ENCODE results near the gene CLECL1. TPM values are rescaled to one million over a fixed set of nuclear protein-coding genes. Genes with fewer than 3 reads are reported as not detected.
A peak's percentile ranks its signal among the peaks of the same experiment; 100 is the strongest.
"Not testable (repeated sequence)": the region's sequence is repeated elsewhere in the genome, so short reads cannot be mapped to it uniquely, and the experiment has no call there.

The CLECL1 gene
- total and polyA plus RNA-seq, 4 donors: 0.28 TPM; not detected in 3

- no peak overlapping the region for H3K4me3 ChIP-seq (ENCODE audit: low read depth, low read length)
- no peaks in the 10 kb centered on the region for H3K4me1 ChIP-seq (ENCODE audit: control insufficient read depth, insufficient read depth, low read length)
- no peaks in the 10 kb centered on the region for H3K36me3 ChIP-seq (ENCODE audit: control insufficient read depth, insufficient read depth, low read length)
- WGBS (ENCODE audit: insufficient coverage): 88% methylated on average over 3 of the region's 3 CpGs
- H3K9me3 ChIP-seq (ENCODE audit: control insufficient read depth, insufficient read depth, low read length): no peaks in the 10 kb centered on the region
- no peak for DNase-seq (ENCODE audit: low read depth in 4 of 6, low spot score in 6 of 6)
- H3K27me3 ChIP-seq (ENCODE audit: control insufficient read depth, insufficient read depth, low read length): no peaks in the 10 kb centered on the region
- H3K27ac ChIP-seq (ENCODE audit: low read depth, low read length): no peak overlapping the region
Observed at GRCh38 chr12:9708853-9709252, 24.0 kb downstream of the CLECL1 start.

GRCh38 chr12:9707864-9708808 lies 24.8 kb downstream of the CLECL1 start:
- Histone ChIP-seq H3K4me1 (ENCODE audit: control insufficient read depth, insufficient read depth, low read length) (no peaks in the 10 kb centered on the region), H3K27ac (ENCODE audit: low read depth, low read length) (no peak overlapping the region), H3K4me3 (ENCODE audit: low read depth, low read length) (no peak overlapping the region), H3K27me3 (ENCODE audit: control insufficient read depth, insufficient read depth, low read length) (no peaks in the 10 kb centered on the region), H3K9me3 (ENCODE audit: control insufficient read depth, insufficient read depth, low read length) (no peaks in the 10 kb centered on the region), H3K36me3 (ENCODE audit: control insufficient read depth, insufficient read depth, low read length) (no peaks in the 10 kb centered on the region)
- peak in 4 of 6 donors; percentile 17 to 74 (median 43) for DNase-seq (ENCODE audit: low read depth in 4 of 6, low spot score in 6 of 6)
- 62% methylated on average over 7 of the region's 12 CpGs for WGBS (ENCODE audit: insufficient coverage)

- H3K27me3 ChIP-seq (ENCODE audit: control insufficient read depth, insufficient read depth, low read length): no peaks in the 10 kb centered on the region
- H3K36me3 ChIP-seq (ENCODE audit: control insufficient read depth, insufficient read depth, low read length): no peaks in the 10 kb centered on the region
- DNase-seq (ENCODE audit: low read depth in 4 of 6, low spot score in 6 of 6): no peak
- H3K4me1 ChIP-seq (ENCODE audit: control insufficient read depth, insufficient read depth, low read length): no peaks in the 10 kb centered on the region
- H3K27ac ChIP-seq (ENCODE audit: low read depth, low read length): no peak overlapping the region
- no peaks in the 10 kb centered on the region for H3K9me3 ChIP-seq (ENCODE audit: control insufficient read depth, insufficient read depth, low read length)
- no peak overlapping the region for H3K4me3 ChIP-seq (ENCODE audit: low read depth, low read length)
Observed at GRCh38 chr12:9707356-9707755, 25.5 kb downstream of the CLECL1 start.

- DNase-seq (ENCODE audit: low read depth in 4 of 6, low spot score in 6 of 6): no peak
- H3K27ac ChIP-seq (ENCODE audit: low read depth, low read length): no peak overlapping the region
Observed at GRCh38 chr12:9706086-9706685, 26.7 kb downstream of the CLECL1 start.

DNA sequence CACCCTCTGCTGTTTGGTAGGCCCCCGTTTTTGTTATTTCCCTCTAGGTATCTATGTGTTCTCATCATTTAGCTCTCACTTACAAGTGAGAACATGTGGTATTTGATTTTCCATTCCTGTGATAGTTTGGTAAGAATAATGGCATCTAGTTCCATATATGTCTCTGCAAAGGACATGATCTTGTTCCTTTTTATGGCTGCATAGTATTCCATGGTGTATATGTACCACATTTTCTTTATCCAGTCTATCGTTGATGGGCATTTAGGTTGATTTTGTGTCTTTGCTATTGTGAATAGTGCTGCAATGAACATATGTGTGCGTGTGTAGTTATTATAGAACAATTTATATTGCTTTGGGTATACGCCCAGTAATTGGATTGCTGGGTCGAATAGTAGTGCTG lies 28.3 kb downstream of the CLECL1 start:
- DNase-seq (ENCODE audit: low read depth in 4 of 6, low spot score in 6 of 6); H3K27ac ChIP-seq (ENCODE audit: low read depth, low read length); H3K4me3 ChIP-seq (ENCODE audit: low read depth, low read length); H3K4me1 ChIP-seq (ENCODE audit: control insufficient read depth, insufficient read depth, low read length); H3K36me3 ChIP-seq (ENCODE audit: control insufficient read depth, insufficient read depth, low read length); H3K9me3 ChIP-seq (ENCODE audit: control insufficient read depth, insufficient read depth, low read length); H3K27me3 ChIP-seq (ENCODE audit: control insufficient read depth, insufficient read depth, low read length): not testable (repeated sequence)
- no CpG with 5 or more reads among the region's 5 CpGs for WGBS (ENCODE audit: insufficient coverage)

More at GRCh38 chr12:9706086-9706685, 26.7 kb downstream of the CLECL1 start:
- Histone ChIP-seq H3K9me3 (ENCODE audit: control insufficient read depth, insufficient read depth, low read length) (no peaks in the 10 kb centered on the region), H3K4me3 (ENCODE audit: low read depth, low read length) (no peak overlapping the region), H3K36me3 (ENCODE audit: control insufficient read depth, insufficient read depth, low read length) (no peaks in the 10 kb centered on the region), H3K4me1 (ENCODE audit: control insufficient read depth, insufficient read depth, low read length) (no peaks in the 10 kb centered on the region), H3K27me3 (ENCODE audit: control insufficient read depth, insufficient read depth, low read length) (no peaks in the 10 kb centered on the region)

DNA sequence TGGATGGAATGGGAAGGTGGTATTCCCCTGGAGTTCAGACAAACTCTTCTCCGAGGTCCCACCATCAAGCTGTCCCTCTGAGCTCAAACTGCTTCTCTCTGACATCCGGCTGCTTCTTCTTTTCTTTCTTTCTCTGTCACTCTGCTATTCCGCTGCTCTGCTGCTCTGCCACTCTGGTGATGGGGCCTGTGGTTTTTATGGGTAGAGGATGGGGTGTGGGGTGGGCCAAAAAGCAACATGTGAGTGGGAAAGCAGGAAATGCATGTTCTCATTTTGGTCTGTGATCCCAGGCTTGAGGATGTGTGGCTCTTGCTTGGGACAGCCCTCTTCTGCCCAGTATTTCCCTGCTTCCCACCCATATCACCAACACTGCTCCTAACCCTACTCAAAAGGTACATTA lies 30.6 kb downstream of the CLECL1 start:
- Histone ChIP-seq H3K27ac (ENCODE audit: low read depth, low read length) (no peak overlapping the region), H3K4me3 (ENCODE audit: low read depth, low read length) (no peak overlapping the region), H3K9me3 (ENCODE audit: control insufficient read depth, insufficient read depth, low read length) (peaks cover 3% of the 10 kb centered on the region), H3K4me1 (ENCODE audit: control insufficient read depth, insufficient read depth, low read length) (no peaks in the 10 kb centered on the region), H3K27me3 (ENCODE audit: control insufficient read depth, insufficient read depth, low read length) (no peaks in the 10 kb centered on the region), H3K36me3 (ENCODE audit: control insufficient read depth, insufficient read depth, low read length) (no peaks in the 10 kb centered on the region)
- no CpG with 5 or more reads among the region's 3 CpGs for WGBS (ENCODE audit: insufficient coverage)
- DNase-seq (ENCODE audit: low read depth in 4 of 6, low spot score in 6 of 6): no peak

DNA sequence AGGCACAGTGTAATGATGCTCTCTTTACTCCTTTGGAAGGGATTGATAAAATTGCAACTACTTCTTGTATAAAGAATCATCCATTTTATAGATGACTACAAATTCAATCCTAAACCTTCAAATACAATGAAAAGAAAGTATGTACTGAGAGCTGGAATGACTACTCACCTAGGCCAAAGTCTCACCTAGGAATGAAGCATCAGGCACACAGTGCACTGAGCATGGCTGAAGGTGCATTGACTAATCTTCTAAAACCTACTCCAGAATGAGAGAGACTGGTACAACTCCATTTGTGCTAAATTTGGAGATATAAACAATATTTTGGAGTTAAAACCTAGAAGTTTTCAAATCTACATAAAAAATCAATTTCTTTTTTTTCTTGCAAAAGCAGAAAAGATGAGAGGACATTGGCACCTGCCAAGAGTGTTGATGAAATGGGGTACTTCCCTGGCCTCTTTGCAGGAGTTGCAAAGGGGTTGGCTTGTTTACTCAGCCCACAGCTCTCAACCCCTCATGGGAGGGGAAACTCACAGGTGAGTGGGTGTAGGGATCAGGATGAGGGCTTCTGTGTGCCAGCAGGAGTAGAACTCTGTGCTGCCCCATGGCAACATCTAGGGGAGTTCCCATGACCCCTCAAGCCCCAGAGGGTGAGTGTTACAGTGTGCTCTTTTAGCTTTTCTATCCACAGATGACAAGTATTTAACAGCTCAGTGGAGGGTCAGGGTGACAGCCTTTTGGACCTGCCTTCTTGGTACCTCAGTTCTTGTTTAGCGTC lies 31.3 kb downstream of the CLECL1 start:
- H3K9me3 ChIP-seq (ENCODE audit: control insufficient read depth, insufficient read depth, low read length): peaks cover 3% of the 10 kb centered on the region
- no peak for DNase-seq (ENCODE audit: low read depth in 4 of 6, low spot score in 6 of 6)
- H3K27ac ChIP-seq (ENCODE audit: low read depth, low read length): no peak overlapping the region
- H3K27me3 ChIP-seq (ENCODE audit: control insufficient read depth, insufficient read depth, low read length): no peaks in the 10 kb centered on the region
- WGBS (ENCODE audit: insufficient coverage): 100% methylated on average over 1 of the region's 1 CpG
- H3K36me3 ChIP-seq (ENCODE audit: control insufficient read depth, insufficient read depth, low read length): no peaks in the 10 kb centered on the region
- no peaks in the 10 kb centered on the region for H3K4me1 ChIP-seq (ENCODE audit: control insufficient read depth, insufficient read depth, low read length)
- no peak overlapping the region for H3K4me3 ChIP-seq (ENCODE audit: low read depth, low read length)

DNA sequence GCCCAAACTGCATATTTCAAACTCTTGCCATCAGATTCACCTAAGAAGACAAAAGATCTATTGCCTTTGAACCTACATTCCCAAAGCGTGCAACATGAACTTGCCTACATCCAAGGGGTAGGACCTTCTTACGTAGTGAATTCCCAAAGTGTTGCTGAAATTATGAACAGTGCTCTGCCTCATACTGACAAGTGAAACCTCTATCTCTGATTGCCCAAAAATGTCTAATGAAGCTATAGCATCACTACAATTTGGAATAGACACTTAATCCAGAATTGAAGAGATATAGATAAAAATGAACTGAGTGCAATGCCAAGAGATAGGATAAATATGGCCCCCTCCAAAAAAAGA lies 32.3 kb downstream of the CLECL1 start:
- no peaks in the 10 kb centered on the region for H3K27me3 ChIP-seq (ENCODE audit: control insufficient read depth, insufficient read depth, low read length)
- H3K36me3 ChIP-seq (ENCODE audit: control insufficient read depth, insufficient read depth, low read length): no peaks in the 10 kb centered on the region
- H3K27ac ChIP-seq (ENCODE audit: low read depth, low read length): no peak overlapping the region
- peaks cover 3% of the 10 kb centered on the region for H3K9me3 ChIP-seq (ENCODE audit: control insufficient read depth, insufficient read depth, low read length)
- DNase-seq (ENCODE audit: low read depth in 4 of 6, low spot score in 6 of 6): no peak
- H3K4me3 ChIP-seq (ENCODE audit: low read depth, low read length): no peak overlapping the region
- no peaks in the 10 kb centered on the region for H3K4me1 ChIP-seq (ENCODE audit: control insufficient read depth, insufficient read depth, low read length)
- WGBS (ENCODE audit: insufficient coverage): 80% methylated on average over 1 of the region's 2 CpGs

GRCh38 chr12:9699898-9700605 lies 32.8 kb downstream of the CLECL1 start:
- Histone ChIP-seq H3K9me3 (ENCODE audit: control insufficient read depth, insufficient read depth, low read length) (peaks cover 3% of the 10 kb centered on the region), H3K27ac (ENCODE audit: low read depth, low read length) (no peak overlapping the region), H3K4me1 (ENCODE audit: control insufficient read depth, insufficient read depth, low read length) (no peaks in the 10 kb centered on the region), H3K27me3 (ENCODE audit: control insufficient read depth, insufficient read depth, low read length) (no peaks in the 10 kb centered on the region), H3K36me3 (ENCODE audit: control insufficient read depth, insufficient read depth, low read length) (peaks cover 1% of the 10 kb centered on the region), H3K4me3 (ENCODE audit: low read depth, low read length) (no peak overlapping the region)
- DNase-seq (ENCODE audit: low read depth in 4 of 6, low spot score in 6 of 6): peak in 1 of 6 donors; percentile 3
- WGBS (ENCODE audit: insufficient coverage): 100% methylated on average over 1 of the region's 2 CpGs

Measured in spinal cord (tissue), 10 donors.